Hematopoietic multipotent progenitor cell treated with erythropoietin and hydrocortisone succinate and interleukin-3 and kit ligand, for 17 days (in vitro differentiated cells): ENCODE results near the gene ANKH.
"Not testable (repeated sequence)": the region's sequence is repeated elsewhere in the genome, so short reads cannot be mapped to it uniquely, and the experiment has no call there.

ENCODE experiments used
- DNase-seq: peaks from one replicate; pipeline ENCODE4 v3.0.0-alpha.2; 2015; ENCODE audit warnings: low spot score

ANKH gene

GRCh38 chr5:14854799-14855198 lies 16.8 kb downstream of the ANKH start:
- peak; percentile 31 for DNase-seq

GRCh38 chr5:14853685-14854084 lies 17.9 kb downstream of the ANKH start:
- DNase-seq: no peak

- DNase-seq: no peak
Observed at GRCh38 chr5:14852779-14853178, 18.8 kb downstream of the ANKH start.

GRCh38 chr5:14851999-14852526 lies 19.5 kb downstream of the ANKH start:
- DNase-seq: no peak

- no peak for DNase-seq
Observed at GRCh38 chr5:14851597-14851996, 20.0 kb downstream of the ANKH start.

GRCh38 chr5:14851050-14851419 lies 20.5 kb downstream of the ANKH start:
- no peak for DNase-seq

GRCh38 chr5:14850419-14851049 lies 21.0 kb downstream of the ANKH start:
- DNase-seq: peak; percentile 38

GRCh38 chr5:14849516-14850294 lies 21.9 kb downstream of the ANKH start:
- DNase-seq: no peak

- DNase-seq: not testable (repeated sequence)
Observed at GRCh38 chr5:14848942-14849341, 22.6 kb downstream of the ANKH start.

- DNase-seq: no peak
Observed at GRCh38 chr5:14848385-14848784, 23.2 kb downstream of the ANKH start.

GRCh38 chr5:14847471-14847870 lies 24.1 kb downstream of the ANKH start:
- DNase-seq: no peak

GRCh38 chr5:14842117-14842516 lies 29.5 kb downstream of the ANKH start:
- no peak for DNase-seq

GRCh38 chr5:14840624-14841023 lies 31.0 kb downstream of the ANKH start:
- no peak for DNase-seq

- no peak for DNase-seq
Observed at GRCh38 chr5:14838396-14839319, 32.9 kb downstream of the ANKH start.

GRCh38 chr5:14837423-14838122 lies 34.0 kb downstream of the ANKH start:
- DNase-seq: not testable (repeated sequence)

GRCh38 chr5:14834584-14835550 lies 36.7 kb downstream of the ANKH start:
- DNase-seq: no peak

- no peak for DNase-seq
Observed at GRCh38 chr5:14834062-14834461, 37.5 kb downstream of the ANKH start.

GRCh38 chr5:14831006-14831338 lies 40.6 kb downstream of the ANKH start:
- no peak for DNase-seq

- DNase-seq: no peak
Observed at GRCh38 chr5:14830210-14831005, 41.2 kb downstream of the ANKH start.

- no peak for DNase-seq
Observed at GRCh38 chr5:14829396-14829795, 42.2 kb downstream of the ANKH start.
